B cell (primary cell): Measurements from ENCODE around the gene TEKT2. TPM values are rescaled to one million over a fixed set of nuclear protein-coding genes. Genes with fewer than 3 reads are reported as not detected.

Experiments
- ATAC-seq: fragments of 200-7000 bp; cut with Tn5 transposase; one replicate; pipeline ENCODE4 v1.10.0; 2021; ENCODE audit warnings: low read depth, mild to moderate bottlenecking, moderate number of reproducible peaks, moderate library complexity
- CTCF ChIA-PET: fragments of 350-600 bp; sonication (Branson Sonifier 250); formaldehyde crosslinking; loops from one replicate; lab custom pipeline; 2021; ENCODE audit warnings: antibody characterized with exemption, inconsistent platforms; lab: Charles Lee
- POLR2A ChIA-PET: fragments of 350-600 bp; sonication (Branson Sonifier 250); formaldehyde crosslinking; loops from one replicate; lab custom pipeline; 2021; ENCODE audit warnings: antibody characterized with exemption; lab: Charles Lee
- DNase-seq: peaks from one replicate; pipeline ENCODE4 v3.0.0; 2013
- H2AFZ ChIP-seq: 2 replicates; pipeline ENCODE4 v1.6.1; 2012; ENCODE audit warnings: mild to moderate bottlenecking, low read depth, low read length; ENCODE audit not compliant: insufficient read depth, poor library complexity, severe bottlenecking
- H3K27ac ChIP-seq, 2 donors: 1 replicate in 1 of 2; 2 replicates in 1 of 2; pipeline ENCODE4 v1.5.1; 2012 to 2013; ENCODE audit warnings: low read length in 2 of 2, mild to moderate bottlenecking in 2 of 2, moderate library complexity in 1 of 2
- H3K27me3 ChIP-seq, 4 experiments: fragments of 200-600 bp in 1 of 4; sonication (generic) in 1 of 4; replicated peaks in 1 of 4; 1 replicate in 2 of 4; 2 replicates in 2 of 4; pipeline versions ENCODE4 v1.6.1 to v1.7.0; 2013 to 2016; ENCODE audit warnings: low read length in 3 of 4, mild to moderate bottlenecking in 2 of 4, mixed read lengths in 1 of 4, moderate library complexity in 1 of 4; ENCODE audit not compliant: insufficient read depth in 4 of 4, control insufficient read depth in 3 of 4; ENCODE audit errors: control extremely low read depth in 1 of 4
- H3K36me3 ChIP-seq, 2 experiments: replicated peaks in 1 of 2; 1 replicate in 1 of 2; 2 replicates in 1 of 2; pipeline versions ENCODE4 v1.6.1 to v1.7.1; 2013; ENCODE audit warnings: low read length in 1 of 2; ENCODE audit not compliant: insufficient read depth in 2 of 2, control insufficient read depth in 1 of 2; ENCODE audit errors: control extremely low read depth in 1 of 2, extremely low read depth in 1 of 2
- H3K4me1 ChIP-seq, 2 donors: fragments of 200-600 bp in 1 of 2; sonication (generic) in 1 of 2; 1 replicate in 1 of 2; 2 replicates in 1 of 2; pipeline versions ENCODE4 v1.5.1 to v1.6.1; 2013 to 2017; ENCODE audit warnings: low read length in 2 of 2; ENCODE audit not compliant: control insufficient read depth in 2 of 2, insufficient read depth in 2 of 2
- H3K4me2 ChIP-seq: replicated peaks from 2 replicates; pipeline ENCODE3; 2012; ENCODE audit warnings: mild to moderate bottlenecking, low read depth, low read length; ENCODE audit not compliant: poor library complexity, severe bottlenecking
- H3K4me3 ChIP-seq, 5 experiments: fragments of 200-600 bp in 1 of 5; sonication (generic) in 1 of 5; 1 replicate in 3 of 5; 2 replicates in 2 of 5; pipeline versions ENCODE4 v1.5.1 to v1.7.0; 2011 to 2016; ENCODE audit warnings: low read length in 4 of 5, mild to moderate bottlenecking in 4 of 5, low read depth in 2 of 5, control low read depth in 1 of 5, moderate library complexity in 1 of 5; ENCODE audit not compliant: insufficient read depth in 1 of 5; ENCODE audit errors: control extremely low read depth in 1 of 5, extremely low read depth in 1 of 5
- H3K79me2 ChIP-seq: fragments of 200-600 bp; sonication (generic); one replicate; pipeline ENCODE4 v1.6.0; 2016; ENCODE audit warnings: low read length; ENCODE audit not compliant: control insufficient read depth, insufficient read depth
- H3K9ac ChIP-seq: fragments of 200-600 bp; sonication (generic); 2 replicates; pipeline ENCODE4 v1.6.1; 2017; ENCODE audit warnings: mild to moderate bottlenecking, low read length, moderate library complexity
- H3K9me3 ChIP-seq, 3 donors: one replicate each; pipeline versions ENCODE4 v1.6.1 to v1.7.1; 2013; ENCODE audit warnings: low read length in 2 of 3; ENCODE audit not compliant: control insufficient read depth in 2 of 3, insufficient read depth in 1 of 3; ENCODE audit errors: control extremely low read depth in 1 of 3
- H4K20me1 ChIP-seq: 2 replicates; pipeline ENCODE4 v1.6.0; 2012; ENCODE audit warnings: mild to moderate bottlenecking, low read length; ENCODE audit not compliant: insufficient read depth, control insufficient read depth, poor library complexity, severe bottlenecking
- H3K27ac Mint-ChIP-seq: one replicate; pipeline ENCODE4 v1.8.0; 2021; ENCODE audit warnings: mixed read lengths
- H3K27me3 Mint-ChIP-seq: one replicate; pipeline ENCODE4 v1.8.0; 2021; ENCODE audit warnings: mixed read lengths
- H3K4me1 Mint-ChIP-seq: one replicate; pipeline ENCODE4 v1.8.0; 2021; ENCODE audit warnings: mixed read lengths
- H3K4me3 Mint-ChIP-seq: one replicate; pipeline ENCODE4 v1.8.0; 2021; ENCODE audit warnings: mixed read lengths
- H3K9me3 Mint-ChIP-seq: one replicate; pipeline ENCODE4 v1.8.0; 2022; ENCODE audit warnings: mixed read lengths; ENCODE audit not compliant: insufficient read depth
- EZH2 ChIP-seq: IDR thresholded peaks from 2 replicates; pipeline ENCODE4 v1.6.1; 2012; ENCODE audit warnings: borderline replicate concordance, low read depth, mild to moderate bottlenecking, moderate library complexity, low read length; ENCODE audit not compliant: insufficient read depth, poor library complexity, severe bottlenecking
- WGBS: methylation state at CpG from one replicate; pipeline ENCODE4 v1.1.5; 2013; ENCODE audit warnings: missing lambda C conversion rate; ENCODE audit not compliant: insufficient coverage; 5-methylcytosine and 5-hydroxymethylcytosine counted together
- intact Hi-C: fragments of 100-400 bp; cut with micrococcal nuclease; formaldehyde crosslinking; loops from one replicate; pipeline ENCODE4 v1.10.0; 2022
- polyA plus RNA-seq: library from polyadenylated mRNA; depleted of rRNA; stranded (reverse); fragments of >200 nt; gene quantifications from 2 replicates; pipeline ENCODE4 v1.2.3, GENCODE V29; 2012
- total RNA-seq, 2 donors: library from RNA; stranded (reverse); fragments of 120-200 nt in 1 of 2; gene quantifications; 1 replicate in 1 of 2; 2 replicates in 1 of 2; pipeline versions ENCODE4 v1.2.3 to v1.2.4, GENCODE V29; 2013 to 2022
- TF ChIP-seq, protein P1 (sequence below): fragments of 200-600 bp; IDR thresholded peaks from one replicate; pipeline ENCODE4 v1.8.0; 2022; ENCODE audit warnings: antibody characterized with exemption, mild to moderate bottlenecking

TEKT2 gene
- total and polyA plus RNA-seq, 2 donors (not counting 1 experiment from before 2014, with no cell fraction given): not detected

DNA sequence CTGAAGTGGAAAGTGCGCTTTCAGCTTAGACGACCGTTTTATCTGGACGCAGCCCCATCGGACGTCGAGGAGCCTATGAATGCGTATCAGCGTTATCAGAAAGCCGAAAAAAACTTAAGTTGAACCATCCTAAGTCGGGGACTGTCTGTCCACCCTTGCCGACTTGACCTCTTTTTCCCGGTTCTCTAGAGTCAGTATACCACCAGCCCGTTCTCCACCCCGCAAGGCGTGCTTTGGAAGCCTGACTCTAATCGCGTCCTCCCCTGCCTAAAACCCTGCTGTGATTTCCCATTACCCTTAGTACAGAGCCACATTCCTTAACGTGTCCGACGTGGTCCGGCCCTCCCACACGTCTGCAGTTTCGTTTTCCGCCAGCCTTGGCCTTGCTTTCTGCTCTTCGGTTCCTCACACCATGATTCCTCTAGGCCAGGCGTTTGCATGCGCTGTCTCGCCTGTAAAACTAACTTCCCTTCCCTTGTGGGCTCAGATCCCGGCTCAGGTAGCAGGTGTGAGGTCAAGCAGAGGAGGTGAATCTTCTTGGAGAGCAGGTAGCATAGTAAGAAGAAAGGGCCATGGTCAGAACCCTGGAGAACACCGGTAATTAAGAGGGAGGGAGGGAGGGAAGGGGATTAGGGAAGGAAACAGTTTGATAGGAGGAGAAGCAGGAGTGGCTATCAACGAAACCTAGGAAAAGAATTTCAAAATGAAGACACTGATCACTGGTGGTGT, 5.7 kb downstream of the TEKT2 start:
- Histone ChIP-seq H3K27me3 (peaks cover 0 to 10% (median 4%) of the 10 kb centered on the region in 4 experiments), H3K9ac (peak overlapping the region; percentile 94), H3K27ac (peak overlapping the region; percentile 78 to 92), H3K9me3 (peaks cover 0 to 3% (median 0%) of the 10 kb centered on the region in 3 donors), H3K4me1 (peaks cover 15 to 21% of the 10 kb centered on the region in 2 donors), H3K79me2 (peaks cover 45% of the 10 kb centered on the region), H3K4me3 (peak overlapping the region; percentile 79 to 98 (median 84)), H3K36me3 (peaks cover 0 to 35% of the 10 kb centered on the region in 2 experiments), H4K20me1 (no peaks in the 10 kb centered on the region), H3K4me2 (peak overlapping the region; percentile 87), H2AFZ (peak overlapping the region; percentile 96)
- Mint-ChIP-seq H3K9me3 (no peaks in the 10 kb centered on the region), H3K4me3 (peak overlapping the region; percentile 97), H3K27me3 (peaks cover 13% of the 10 kb centered on the region), H3K4me1 (peaks cover 20% of the 10 kb centered on the region), H3K27ac (peak overlapping the region; percentile 94)
- POLR2A ChIA-PET: interaction anchor here (1.0 to 1.5 kb wide), 2 partner anchors 60 to 135 kb away, joined by 3 read pairs; partner anchors contain the start of gene THRAP3
- intact Hi-C loops: loop anchor here (2.0 kb wide), 2 partner anchors 207 to 297 kb away; partner anchors contain the start of gene AGO1
- no peak for ATAC-seq
- no peak for DNase-seq
- CTCF ChIA-PET: interaction anchor here (2.7 kb wide), 1 partner anchor 60 kb away, joined by 7 read pairs; the partner anchor contains the start of gene TRAPPC3
- 4% methylated on average over 27 of the region's 32 CpGs for WGBS
- TF ChIP-seq, protein P1, sequence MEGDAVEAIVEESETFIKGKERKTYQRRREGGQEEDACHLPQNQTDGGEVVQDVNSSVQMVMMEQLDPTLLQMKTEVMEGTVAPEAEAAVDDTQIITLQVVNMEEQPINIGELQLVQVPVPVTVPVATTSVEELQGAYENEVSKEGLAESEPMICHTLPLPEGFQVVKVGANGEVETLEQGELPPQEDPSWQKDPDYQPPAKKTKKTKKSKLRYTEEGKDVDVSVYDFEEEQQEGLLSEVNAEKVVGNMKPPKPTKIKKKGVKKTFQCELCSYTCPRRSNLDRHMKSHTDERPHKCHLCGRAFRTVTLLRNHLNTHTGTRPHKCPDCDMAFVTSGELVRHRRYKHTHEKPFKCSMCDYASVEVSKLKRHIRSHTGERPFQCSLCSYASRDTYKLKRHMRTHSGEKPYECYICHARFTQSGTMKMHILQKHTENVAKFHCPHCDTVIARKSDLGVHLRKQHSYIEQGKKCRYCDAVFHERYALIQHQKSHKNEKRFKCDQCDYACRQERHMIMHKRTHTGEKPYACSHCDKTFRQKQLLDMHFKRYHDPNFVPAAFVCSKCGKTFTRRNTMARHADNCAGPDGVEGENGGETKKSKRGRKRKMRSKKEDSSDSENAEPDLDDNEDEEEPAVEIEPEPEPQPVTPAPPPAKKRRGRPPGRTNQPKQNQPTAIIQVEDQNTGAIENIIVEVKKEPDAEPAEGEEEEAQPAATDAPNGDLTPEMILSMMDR: no peak
- no peak for TF ChIP-seq EZH2

DNA sequence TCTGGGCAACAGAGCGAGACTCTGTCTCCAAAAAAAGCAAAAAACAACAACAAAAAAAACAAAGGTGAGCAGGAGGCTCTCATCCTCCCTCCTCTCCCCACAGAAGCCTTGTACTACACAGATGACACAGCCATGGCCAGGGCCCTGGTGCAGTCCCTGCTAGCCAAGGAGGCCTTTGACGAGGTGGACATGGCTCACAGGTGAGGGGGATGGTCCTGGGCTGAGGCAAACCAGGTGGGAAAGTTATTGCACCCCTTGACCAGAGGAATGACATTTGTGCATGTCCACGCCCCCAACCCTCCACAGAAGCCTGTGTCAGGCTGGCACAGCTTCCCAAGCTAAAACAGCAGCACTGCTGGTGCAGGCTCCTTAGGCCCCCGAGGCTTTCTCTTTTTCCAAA, 7.2 kb downstream of the TEKT2 start:
- Histone ChIP-seq H3K27ac (no peak overlapping the region), H4K20me1 (no peaks in the 10 kb centered on the region), H3K4me2 (no peak overlapping the region), H3K4me3 (no peak overlapping the region), H3K27me3 (no peaks in the 10 kb centered on the region), H2AFZ (no peak overlapping the region), H3K79me2 (peaks cover 45% of the 10 kb centered on the region), H3K4me1 (peaks cover 13 to 19% of the 10 kb centered on the region in 2 donors), H3K9me3 (no peaks in the 10 kb centered on the region), H3K36me3 (peaks cover 0 to 48% of the 10 kb centered on the region in 2 experiments), H3K9ac (no peak overlapping the region)
- CTCF ChIA-PET: interaction anchor here (2.7 kb wide), 1 partner anchor 58 kb away, joined by 7 read pairs; the partner anchor contains the start of gene TRAPPC3
- DNase-seq: no peak
- POLR2A ChIA-PET: interaction anchor here (0.7 kb wide), 2 partner anchors 85 to 247 kb away, joined by 3 to 7 read pairs; no protein-coding TSS in a partner anchor
- H3K4me1 Mint-ChIP-seq: peaks cover 19% of the 10 kb centered on the region
- intact Hi-C loops: no loop called here
- H3K4me3 Mint-ChIP-seq: no peak overlapping the region
- TF ChIP-seq, protein P1: no peak
- TF ChIP-seq EZH2: no peak
- H3K27me3 Mint-ChIP-seq: peaks cover 5% of the 10 kb centered on the region
- H3K9me3 Mint-ChIP-seq: no peaks in the 10 kb centered on the region
- 100% methylated on average over 2 of the region's 4 CpGs for WGBS
- no peak for ATAC-seq
- no peak overlapping the region for H3K27ac Mint-ChIP-seq
